GM12878 (cell line): Measurements from ENCODE around the gene A1BG. TPM values are rescaled to one million over a fixed set of nuclear protein-coding genes. Genes with fewer than 3 reads are reported as not detected.

Experiments used
- ATAC-seq: fragments of 200-7000 bp; cut with Tn5 transposase; 3 replicates; pipeline ENCODE4 v1.9.1; 2020; ENCODE audit warnings: mild to moderate bottlenecking, moderate library complexity
- BruUV-seq: library from RNA; stranded (reverse); fragments of 400-500 nt; replicated peaks from 2 replicates; lab custom pipeline; 2021; lab: Mats Ljungman, UMichigan
- CTCF ChIA-PET: fragments of 300-600 bp; sonication (Branson Sonifier 250); formaldehyde crosslinking; extraction: SDS; loops from one replicate; lab custom pipeline; 2021; ENCODE audit warnings: inconsistent platforms; lab: Yijun Ruan, JAX
- POLR2A ChIA-PET: fragments of 350-600 bp; formaldehyde crosslinking; extraction: SDS; loops from one replicate; lab custom pipeline; 2021; ENCODE audit warnings: inconsistent platforms; lab: Charles Lee
- RAD21 ChIA-PET: fragments of 300-600 bp; sonication (Branson Sonifier 250); formaldehyde crosslinking; loops from one replicate; lab custom pipeline; 2023; ENCODE audit warnings: antibody characterized with exemption; ENCODE audit not compliant: unreplicated experiment; lab: Charles Lee
- SMC1A ChIA-PET: fragments of 300-600 bp; sonication (Branson Sonifier 250); formaldehyde crosslinking; loops from one replicate; lab custom pipeline; 2023; ENCODE audit not compliant: unreplicated experiment, uncharacterized antibody; lab: Charles Lee
- DNase-seq: peaks from one replicate; pipeline ENCODE4 v3.0.0-alpha.2; 2011; ENCODE audit warnings: low read depth, low spot score
- FAIRE-seq: peaks from 3 replicates; lab custom pipeline; 2011; peaks lifted over from hg19 to GRCh38; lab: Jason Lieb, UNC
- H2AFZ ChIP-seq: 2 replicates; pipeline ENCODE4 v1.6.0; 2011; ENCODE audit warnings: low read depth, low read length, control low read depth; ENCODE audit not compliant: control insufficient read depth
- H3K27ac ChIP-seq: 2 replicates; pipeline ENCODE4 v1.5.1; 2011; ENCODE audit warnings: control low read depth; ENCODE audit not compliant: control insufficient read depth, insufficient read depth
- H3K27me3 ChIP-seq, 2 experiments: replicated peaks in 1 of 2; 2 replicates each; pipeline versions ENCODE4 v1.6.0 to v1.6.1; 2011; ENCODE audit warnings: low read length in 1 of 2; ENCODE audit not compliant: control insufficient read depth in 2 of 2, insufficient read depth in 2 of 2
- H3K36me3 ChIP-seq, 2 experiments: 2 replicates each; pipeline ENCODE4 v1.5.1; 2011; ENCODE audit warnings: low read length in 1 of 2; ENCODE audit not compliant: control insufficient read depth in 2 of 2, insufficient read depth in 2 of 2
- H3K4me1 ChIP-seq: 2 replicates; pipeline ENCODE4 v1.6.1; 2011; ENCODE audit warnings: mild to moderate bottlenecking, low read length, moderate library complexity, mixed read lengths; ENCODE audit not compliant: control insufficient read depth, insufficient read depth
- H3K4me2 ChIP-seq: 2 replicates; pipeline ENCODE4 v1.6.0; 2011; ENCODE audit warnings: control low read depth; ENCODE audit not compliant: control insufficient read depth, insufficient read depth
- H3K4me3 ChIP-seq: fragments of 200-600 bp; sonication (generic); 2 replicates; pipeline ENCODE4 v1.5.1; 2016
- H3K79me2 ChIP-seq: 2 replicates; pipeline ENCODE4 v1.6.0; 2011; ENCODE audit warnings: low read length; ENCODE audit not compliant: control insufficient read depth, insufficient read depth
- H3K9ac ChIP-seq: 2 replicates; pipeline ENCODE4 v1.8.0; 2011; ENCODE audit warnings: low read length, control low read depth, mixed read lengths; ENCODE audit not compliant: control insufficient read depth, insufficient read depth
- H3K9me3 ChIP-seq: replicated peaks from 3 replicates; pipeline ENCODE4 v1.5.1; 2011; ENCODE audit warnings: mild to moderate bottlenecking, low read length; ENCODE audit not compliant: control insufficient read depth, insufficient read depth
- H4K20me1 ChIP-seq: 2 replicates; pipeline ENCODE4 v1.6.0; 2011; ENCODE audit not compliant: control insufficient read depth, insufficient read depth
- ASH2L ChIP-seq: fragments of 300-600, 200-600 bp; sonication (generic); IDR thresholded peaks from 2 replicates; pipeline ENCODE4 v1.6.1; 2017; ENCODE audit warnings: low read depth, mild to moderate bottlenecking, borderline replicate concordance
- EP300 ChIP-seq, 2 experiments: fragments of 150-350 bp in 1 of 2; IDR thresholded peaks; 2 replicates each; pipeline ENCODE4 v1.6.1; 2011 to 2012; ENCODE audit warnings: low read depth in 2 of 2, low read length in 2 of 2, borderline replicate concordance in 1 of 2, improper control_type of control experiment in 1 of 2, inconsistent platforms in 1 of 2; ENCODE audit not compliant: control insufficient read depth in 1 of 2
- LARP7 ChIP-seq: fragments of 450-650 bp; IDR thresholded peaks from 2 replicates; pipeline ENCODE4 v1.6.1; 2017; ENCODE audit warnings: mild to moderate bottlenecking
- POLR2A ChIP-seq: IDR thresholded peaks from 2 replicates; pipeline ENCODE4 v1.6.1; 2011; ENCODE audit warnings: low read depth, mild to moderate bottlenecking, low read length
- SP1 ChIP-seq: IDR thresholded peaks from one replicate; pipeline ENCODE4 v1.6.1; 2011; ENCODE audit warnings: low read depth, low read length
- SREBF1 ChIP-seq: IDR thresholded peaks from 2 replicates; pipeline ENCODE4 v1.6.1; 2012; ENCODE audit warnings: mild to moderate bottlenecking, low read length
- ZBTB33 ChIP-seq: fragments of 450-650 bp; IDR thresholded peaks from 2 replicates; pipeline ENCODE4 v1.6.1; 2017; ENCODE audit warnings: mild to moderate bottlenecking
- ZNF24 ChIP-seq: fragments of 450-650 bp; IDR thresholded peaks from 2 replicates; pipeline ENCODE4 v1.6.1; 2017; ENCODE audit warnings: antibody characterized with exemption, mild to moderate bottlenecking
- WGBS: methylation state at CpG from one replicate; pipeline ENCODE4 v1.1.6; 2016; ENCODE audit warnings: low lambda C conversion rate; ENCODE audit not compliant: insufficient replicate concordance, insufficient coverage; ENCODE audit errors: missing lambda C conversion rate; 5-methylcytosine and 5-hydroxymethylcytosine counted together
- in situ Hi-C: fragments of 300-500 bp; cut with MboI; formaldehyde crosslinking; loops from 9 replicates; pipeline ENCODE4 v1.14.3; 2018; ENCODE audit warnings: mixed read lengths
- intact Hi-C: fragments of 100-400 bp; cut with micrococcal nuclease; formaldehyde crosslinking; loops from one replicate; pipeline ENCODE4 v1.14.2; 2022; ENCODE audit not compliant: unreplicated experiment
- polyA plus RNA-seq, 11 experiments: library from polyadenylated mRNA; depleted of rRNA in 4 of 11; unstranded in 6 of 11; stranded (reverse) in 5 of 11; fragments of >200 nt; fragmentation: Nextera tagmentation in 4 of 11; fragmentation: Illumina TruSeq in 1 of 11; extraction: Ambion mirVana in 4 of 11; extraction: Trizol in 1 of 11; gene quantifications; 1 replicate in 1 of 11; 2 replicates in 10 of 11; pipeline versions ENCODE4 v1.2.1 to v1.2.3, GENCODE V29; 2011 to 2016; ENCODE audit warnings: inconsistent platforms in 2 of 11, missing spikeins in 2 of 11, low read depth in 1 of 11
- total RNA-seq, 4 experiments: library from RNA; depleted of rRNA in 3 of 4; stranded (reverse); fragments of >200 nt in 3 of 4; fragmentation: Illumina TruSeq in 1 of 4; extraction: Trizol in 1 of 4; gene quantifications; 2 replicates each; pipeline versions ENCODE4 v1.2.1 to v1.2.3, GENCODE V29; 2013 to 2021

Gene A1BG
- total and polyA plus RNA-seq, 10 of the 15 experiments (the other 5 are each of a cell fraction or from before 2014, with no cell fraction given): 0.34 to 29.6 (median 11.8) TPM

- BruUV-seq: no TSS peak
- RAD21 ChIA-PET: no interaction called here
- Histone ChIP-seq H3K4me3 (no peak overlapping the region), H3K9ac (no peak overlapping the region), H3K9me3 (peaks cover 2% of the 10 kb centered on the region; the same call in 1 of the 3 replicates), H3K27me3 (no peaks in the 10 kb centered on the region), H3K4me2 (no peak overlapping the region), H2AFZ (no peak overlapping the region), H3K27ac (no peak overlapping the region), H3K4me1 (no peaks in the 10 kb centered on the region; the same call in none of the 2 replicates), H4K20me1 (no peaks in the 10 kb centered on the region), H3K36me3 (no peaks in the 10 kb centered on the region), H3K79me2 (no peaks in the 10 kb centered on the region)
- WGBS: 73% methylated on average over 15 of the region's 15 CpGs
- CTCF ChIA-PET: no interaction called here
- FAIRE-seq (no peak), DNase-seq (no peak), ATAC-seq (no peak)
- intact Hi-C loops (no loop called here), in situ Hi-C loops (no loop called here)
- TF ChIP-seq ASH2L (no peak), LARP7 (no peak), EP300 (IDR thresholded peaks at IDR 0.05; ENCODE audit: borderline replicate concordance in 1 of 2, control insufficient read depth in 1 of 2, low read depth in 2 of 2, low read length in 2 of 2) (no peak), SP1 (no peak), SREBF1 (no peak), ZBTB33 (no peak), ZNF24 (no peak), POLR2A (0 out of 2 replicates have a peak, but pooled peaks have one; percentile 11)
- SMC1A ChIA-PET: no interaction called here
- POLR2A ChIA-PET: no interaction called here
Observed at GRCh38 chr19:58353717-58354477, 605 bp upstream of the A1BG start.
